Cerebellar nuclear complex (tissue), 1 donor: ENCODE measurements around the gene PRR35.

ENCODE experiments used
- DNase-seq, 2 experiments: peaks; one replicate each; lab custom pipeline; 2025; lab: John Stamatoyannopoulos, UW

The PRR35 gene

GRCh38 chr16:549544-550263 is 10.5 kb upstream of the PRR35 start:
- no peak for DNase-seq

GRCh38 chr16:551210-551609 is 9.0 kb upstream of the PRR35 start:
- no peak for DNase-seq

- no peak for DNase-seq
Measured at GRCh38 chr16:552171-552570, 8.0 kb upstream of the PRR35 start.

GRCh38 chr16:553601-554296 is 6.4 kb upstream of the PRR35 start:
- DNase-seq = no peak

GRCh38 chr16:554297-554621 is 5.9 kb upstream of the PRR35 start:
- DNase-seq = no peak

- no peak for DNase-seq
Measured at GRCh38 chr16:554640-555365, 5.4 kb upstream of the PRR35 start.

GRCh38 chr16:555528-556473 is 4.4 kb upstream of the PRR35 start:
- DNase-seq = no peak

- DNase-seq = no peak
Measured at GRCh38 chr16:556474-557173, 3.6 kb upstream of the PRR35 start.

- no peak for DNase-seq
Measured at GRCh38 chr16:557463-558297, 2.5 kb upstream of the PRR35 start.

GRCh38 chr16:558298-559020 is 1.7 kb upstream of the PRR35 start:
- DNase-seq = peak; percentile 83 to 94

GRCh38 chr16:559021-559380 is 1.2 kb upstream of the PRR35 start:
- DNase-seq = no peak

- DNase-seq = no peak
Measured at GRCh38 chr16:559411-560203, 587 bp upstream of the PRR35 start.

- DNase-seq = no peak
Measured at GRCh38 chr16:560701-561412, 663 bp downstream of the PRR35 start.

GRCh38 chr16:561413-561794 is 1.2 kb downstream of the PRR35 start:
- no peak for DNase-seq

GRCh38 chr16:561957-562938 is 2.1 kb downstream of the PRR35 start:
- DNase-seq = peak in 1 of 2 experiments; percentile 55

- no peak for DNase-seq
Measured at GRCh38 chr16:563072-563644, 3.0 kb downstream of the PRR35 start.
